Mesodermal cell (in vitro differentiated cells): ENCODE data around the gene SINHCAF. TPM values are rescaled to one million over a fixed set of nuclear protein-coding genes. Genes with fewer than 3 reads are reported as not detected.
"Not testable (repeated sequence)": the region's sequence is repeated elsewhere in the genome, so short reads cannot be mapped to it uniquely, and the experiment has no call there.

Experiments used
- H3K27ac ChIP-seq: 2 replicates; pipeline ENCODE4 v1.7.0; 2013; ENCODE audit warnings: mild to moderate bottlenecking, low read depth, low read length, moderate library complexity; ENCODE audit not compliant: severe bottlenecking
- H3K36me3 ChIP-seq: 2 replicates; pipeline ENCODE4 v1.7.1; 2013; ENCODE audit warnings: mild to moderate bottlenecking, low read length, moderate library complexity; ENCODE audit not compliant: control insufficient read depth, insufficient read depth
- H3K4me1 ChIP-seq: one replicate; pipeline ENCODE4 v1.7.1; 2013; ENCODE audit warnings: mild to moderate bottlenecking, low read length; ENCODE audit not compliant: insufficient read depth, control insufficient read depth, poor library complexity, severe bottlenecking
- H3K4me3 ChIP-seq: 2 replicates; pipeline ENCODE4 v1.7.0; 2013; ENCODE audit warnings: low read length, control low read depth, mild to moderate bottlenecking; ENCODE audit not compliant: insufficient read depth, poor library complexity, severe bottlenecking; ENCODE audit errors: extremely low read depth
- H3K9me3 ChIP-seq: 2 replicates; pipeline ENCODE4 v1.7.1; 2013; ENCODE audit warnings: mild to moderate bottlenecking, low read length, moderate library complexity; ENCODE audit not compliant: control insufficient read depth
- WGBS, 2 experiments: methylation state at CpG; one replicate each; pipeline ENCODE4 v1.1.5; 2013; ENCODE audit warnings: missing lambda C conversion rate in 2 of 2; ENCODE audit not compliant: insufficient coverage in 2 of 2; 5-methylcytosine and 5-hydroxymethylcytosine counted together
- polyA plus RNA-seq, 2 experiments: library from polyadenylated mRNA; stranded (reverse); fragments of 50-300 nt; gene quantifications; one replicate each; pipeline ENCODE4 v1.2.3, GENCODE V29; 2013

Gene SINHCAF
- polyA plus RNA-seq (2013, experiment 1 of 2): 152 TPM
- 176 TPM for polyA plus RNA-seq (2013, experiment 2 of 2)

GRCh38 chr12:31325877-31326631 lies at the start of gene SINHCAF:
Gene SINHCAF (minus strand): TSS chr12:31326150. CDS start chr12:31298204, 27,946 bp downstream.
- no peaks in the 10 kb centered on the region for H3K9me3 ChIP-seq
- H3K27ac ChIP-seq: peak within 1 kb of the TSS; percentile 95
- no peaks in the 10 kb centered on the region for H3K36me3 ChIP-seq
- 0 to 1% methylated on average over 22 to 28 of the region's 55 CpGs for WGBS, 2 experiments
- H3K4me3 ChIP-seq: peak within 1 kb of the TSS; percentile 99
- H3K4me1 ChIP-seq: peaks cover 21% of the 10 kb centered on the region

GRCh38 chr12:31375422-31375821 lies 49.5 kb upstream of the SINHCAF start:
- WGBS, 2 experiments: 86 to 92% methylated on average over 2 of the region's 6 CpGs
- not testable (repeated sequence) for H3K4me3 ChIP-seq, H3K4me1 ChIP-seq, H3K36me3 ChIP-seq, H3K9me3 ChIP-seq, H3K27ac ChIP-seq

GRCh38 chr12:31371256-31371620 lies 45.3 kb upstream of the SINHCAF start:
- Histone ChIP-seq H3K9me3 (no peaks in the 10 kb centered on the region), H3K36me3 (no peaks in the 10 kb centered on the region), H3K27ac (peak overlapping the region; percentile 82), H3K4me1 (peaks cover 27% of the 10 kb centered on the region), H3K4me3 (no peak overlapping the region)
- 25 to 58% methylated on average over 1 to 2 of the region's 2 CpGs for WGBS, 2 experiments

- H3K4me1 ChIP-seq: peaks cover 27% of the 10 kb centered on the region
- 8 to 17% methylated on average over 4 to 5 of the region's 10 CpGs for WGBS, 2 experiments
- H3K27ac ChIP-seq: peak overlapping the region; percentile 82
- H3K9me3 ChIP-seq: no peaks in the 10 kb centered on the region
- no peak overlapping the region for H3K4me3 ChIP-seq
- H3K36me3 ChIP-seq: no peaks in the 10 kb centered on the region
These were observed 44.7 kb upstream of the SINHCAF start for GRCh38 chr12:31370531-31371255.

- peaks cover 27% of the 10 kb centered on the region for H3K4me1 ChIP-seq
- H3K36me3 ChIP-seq: no peaks in the 10 kb centered on the region
- peak overlapping the region; percentile 82 for H3K27ac ChIP-seq
- no peaks in the 10 kb centered on the region for H3K9me3 ChIP-seq
- no peak overlapping the region for H3K4me3 ChIP-seq
- 37 to 41% methylated on average over 17 to 18 of the region's 21 CpGs for WGBS, 2 experiments
These were observed 44.0 kb upstream of the SINHCAF start for GRCh38 chr12:31369712-31370521.

- no peaks in the 10 kb centered on the region for H3K36me3 ChIP-seq
- H3K27ac ChIP-seq: peak overlapping the region; percentile 82
- H3K9me3 ChIP-seq: no peaks in the 10 kb centered on the region
- 27 to 50% methylated on average over 5 to 8 of the region's 8 CpGs for WGBS, 2 experiments
- H3K4me1 ChIP-seq: peaks cover 27% of the 10 kb centered on the region
- no peak overlapping the region for H3K4me3 ChIP-seq
These were observed 42.9 kb upstream of the SINHCAF start for GRCh38 chr12:31368666-31369361.

- Histone ChIP-seq H3K27ac (no peak overlapping the region), H3K9me3 (no peaks in the 10 kb centered on the region), H3K4me1 (peaks cover 33% of the 10 kb centered on the region), H3K4me3 (no peak overlapping the region), H3K36me3 (no peaks in the 10 kb centered on the region)
- 92 to 96% methylated on average over 5 to 9 of the region's 11 CpGs for WGBS, 2 experiments
These were observed 40.2 kb upstream of the SINHCAF start for GRCh38 chr12:31366104-31366621.

- Histone ChIP-seq H3K27ac (no peak overlapping the region), H3K36me3 (no peaks in the 10 kb centered on the region), H3K9me3 (no peaks in the 10 kb centered on the region), H3K4me3 (no peak overlapping the region), H3K4me1 (peaks cover 14% of the 10 kb centered on the region)
- 90 to 91% methylated on average over 2 of the region's 2 CpGs for WGBS, 2 experiments
These were observed 37.9 kb upstream of the SINHCAF start for GRCh38 chr12:31363831-31364230.

- Histone ChIP-seq H3K27ac (no peak overlapping the region), H3K36me3 (no peaks in the 10 kb centered on the region), H3K4me1 (peaks cover 10% of the 10 kb centered on the region), H3K4me3 (no peak overlapping the region), H3K9me3 (no peaks in the 10 kb centered on the region)
- WGBS, 2 experiments: 79 to 84% methylated on average over 3 to 5 of the region's 6 CpGs
These were observed 37.5 kb upstream of the SINHCAF start for GRCh38 chr12:31363416-31363809.
